ENCODE measurements around the gene C4BPB.

DNA sequence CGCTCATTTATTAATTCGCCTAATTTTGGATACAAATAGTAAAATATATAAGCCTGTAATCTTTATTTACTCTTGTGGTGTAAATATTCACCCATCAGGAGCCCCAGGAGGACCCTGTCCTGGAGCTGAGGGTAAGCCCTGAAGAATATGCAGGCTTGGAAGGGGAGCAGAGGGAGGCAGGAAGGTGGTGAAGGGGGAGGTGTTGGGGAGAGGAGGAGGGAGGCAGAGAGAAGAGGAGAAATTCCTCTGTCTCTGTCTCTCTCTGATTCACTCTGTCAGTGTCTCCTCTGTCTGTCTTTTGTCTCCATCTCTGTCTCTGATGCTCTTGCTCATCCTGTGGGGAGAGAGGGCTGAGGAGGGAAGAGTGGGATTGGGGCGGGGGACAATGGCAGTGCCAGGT is 2.8 kb upstream of the C4BPB start:
- TF ChIP-seq, protein P1, sequence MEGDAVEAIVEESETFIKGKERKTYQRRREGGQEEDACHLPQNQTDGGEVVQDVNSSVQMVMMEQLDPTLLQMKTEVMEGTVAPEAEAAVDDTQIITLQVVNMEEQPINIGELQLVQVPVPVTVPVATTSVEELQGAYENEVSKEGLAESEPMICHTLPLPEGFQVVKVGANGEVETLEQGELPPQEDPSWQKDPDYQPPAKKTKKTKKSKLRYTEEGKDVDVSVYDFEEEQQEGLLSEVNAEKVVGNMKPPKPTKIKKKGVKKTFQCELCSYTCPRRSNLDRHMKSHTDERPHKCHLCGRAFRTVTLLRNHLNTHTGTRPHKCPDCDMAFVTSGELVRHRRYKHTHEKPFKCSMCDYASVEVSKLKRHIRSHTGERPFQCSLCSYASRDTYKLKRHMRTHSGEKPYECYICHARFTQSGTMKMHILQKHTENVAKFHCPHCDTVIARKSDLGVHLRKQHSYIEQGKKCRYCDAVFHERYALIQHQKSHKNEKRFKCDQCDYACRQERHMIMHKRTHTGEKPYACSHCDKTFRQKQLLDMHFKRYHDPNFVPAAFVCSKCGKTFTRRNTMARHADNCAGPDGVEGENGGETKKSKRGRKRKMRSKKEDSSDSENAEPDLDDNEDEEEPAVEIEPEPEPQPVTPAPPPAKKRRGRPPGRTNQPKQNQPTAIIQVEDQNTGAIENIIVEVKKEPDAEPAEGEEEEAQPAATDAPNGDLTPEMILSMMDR (IDR thresholded peaks at IDR 0.05), result no peak
- no peak for TF ChIP-seq POLR2A (IDR thresholded peaks at IDR 0.05)
- no peak for TF ChIP-seq EP300 (IDR thresholded peaks at IDR 0.05)

All from tibial nerve (tissue), 4 donors.